MCF 10A (cell line): ENCODE results near the gene TFDP1. TPM values are rescaled to one million over a fixed set of nuclear protein-coding genes. Genes with fewer than 3 reads are reported as not detected.

Experiments used
- BruUV-seq: library from RNA; stranded (reverse); fragments of 400-500 nt; replicated peaks from 2 replicates; lab custom pipeline; 2021; lab: Mats Ljungman, UMichigan
- CTCF ChIA-PET: fragments of 300-600 bp; sonication (Branson Sonifier 250); formaldehyde crosslinking; extraction: SDS; loops from one replicate; lab custom pipeline; 2021; ENCODE audit warnings: antibody characterized with exemption, inconsistent platforms; lab: Yijun Ruan, JAX
- POLR2A ChIA-PET: fragments of 300-600, 350-650 bp; sonication (Branson Sonifier 250); formaldehyde crosslinking; extraction: SDS; loops from one replicate; lab custom pipeline; 2020; ENCODE audit warnings: antibody characterized with exemption, inconsistent platforms; lab: Yijun Ruan, JAX
- DNase-seq: peaks from one replicate; pipeline ENCODE4 v3.0.0-alpha.2; 2018; ENCODE audit not compliant: unreplicated experiment
- H3K27ac Mint-ChIP-seq: one replicate; pipeline ENCODE4 v1.8.0; 2022; ENCODE audit warnings: mild to moderate bottlenecking, low read depth, mixed read lengths; ENCODE audit not compliant: unreplicated experiment
- H3K27me3 Mint-ChIP-seq: one replicate; pipeline ENCODE4 v1.8.0; 2022; ENCODE audit warnings: mixed read lengths; ENCODE audit not compliant: insufficient read depth, unreplicated experiment
- H3K36me3 Mint-ChIP-seq: one replicate; pipeline ENCODE4 v1.8.0; 2022; ENCODE audit warnings: mild to moderate bottlenecking, moderate library complexity, mixed read lengths; ENCODE audit not compliant: insufficient read depth, unreplicated experiment
- H3K4me1 Mint-ChIP-seq: one replicate; pipeline ENCODE4 v1.8.0; 2022; ENCODE audit warnings: mixed read lengths; ENCODE audit not compliant: insufficient read depth, unreplicated experiment
- H3K4me3 Mint-ChIP-seq: one replicate; pipeline ENCODE4 v1.8.0; 2022; ENCODE audit warnings: mild to moderate bottlenecking, moderate library complexity, mixed read lengths; ENCODE audit not compliant: unreplicated experiment
- H3K9me3 Mint-ChIP-seq: one replicate; pipeline ENCODE4 v1.8.0; 2022; ENCODE audit warnings: mixed read lengths; ENCODE audit not compliant: unreplicated experiment
- CTCF ChIP-seq: fragments of 200-600 bp; IDR thresholded peaks from one replicate; pipeline ENCODE4 v1.8.0; 2022; ENCODE audit warnings: antibody characterized with exemption, mild to moderate bottlenecking; ENCODE audit not compliant: unreplicated experiment
- intact Hi-C: fragments of 100-400 bp; cut with micrococcal nuclease; formaldehyde crosslinking; loops from 2 replicates; pipeline ENCODE4 v1.14.1; 2022
- total RNA-seq: library from RNA; stranded (reverse); gene quantifications from 2 replicates; pipeline ENCODE4 v1.2.3, GENCODE V29; 2022

TFDP1 gene
- total RNA-seq, 1 experiment from 2014 or later: 100 TPM

- Mint-ChIP-seq H3K9me3 (no peaks in the 10 kb centered on the region), H3K27ac (no peak overlapping the region), H3K4me1 (peaks cover 8% of the 10 kb centered on the region), H3K4me3 (no peak overlapping the region), H3K36me3 (peaks cover 6% of the 10 kb centered on the region), H3K27me3 (no peaks in the 10 kb centered on the region)
- DNase-seq: no peak
- no TSS peak for BruUV-seq
- intact Hi-C loops: no loop called here
- no peak for TF ChIP-seq CTCF
- ChIA-PET POLR2A (no interaction called here), CTCF (no interaction called here)
These were observed 65.7 kb downstream of the TFDP1 start for GRCh38 chr13:113650275-113650674.

- no peak for TF ChIP-seq CTCF
- Mint-ChIP-seq H3K4me3 (no peak overlapping the region), H3K27me3 (no peaks in the 10 kb centered on the region), H3K9me3 (no peaks in the 10 kb centered on the region), H3K36me3 (peaks cover 6% of the 10 kb centered on the region), H3K4me1 (peaks cover 8% of the 10 kb centered on the region), H3K27ac (no peak overlapping the region)
- CTCF ChIA-PET: no interaction called here
- POLR2A ChIA-PET: no interaction called here
- intact Hi-C loops: no loop called here
- DNase-seq: no peak
- BruUV-seq: no TSS peak
These were observed 66.2 kb downstream of the TFDP1 start for GRCh38 chr13:113650731-113651148.

GRCh38 chr13:113651511-113652403 lies 67.2 kb downstream of the TFDP1 start:
- no peak for TF ChIP-seq CTCF
- intact Hi-C loops: no loop called here
- H3K36me3 Mint-ChIP-seq: peaks cover 6% of the 10 kb centered on the region
- ChIA-PET CTCF (no interaction called here), POLR2A (no interaction called here)
- BruUV-seq: no TSS peak
- no peak for DNase-seq
- no peak overlapping the region for H3K4me3 Mint-ChIP-seq
- no peaks in the 10 kb centered on the region for H3K9me3 Mint-ChIP-seq
- H3K27me3 Mint-ChIP-seq: no peaks in the 10 kb centered on the region
- peaks cover 8% of the 10 kb centered on the region for H3K4me1 Mint-ChIP-seq
- no peak overlapping the region for H3K27ac Mint-ChIP-seq

GRCh38 chr13:113652404-113653263 lies 68.1 kb downstream of the TFDP1 start:
- no peaks in the 10 kb centered on the region for H3K27me3 Mint-ChIP-seq
- POLR2A ChIA-PET: no interaction called here

More at GRCh38 chr13:113652404-113653263, 68.1 kb downstream of the TFDP1 start:
- intact Hi-C loops: no loop called here
- Mint-ChIP-seq H3K4me1 (peaks cover 5% of the 10 kb centered on the region), H3K4me3 (no peak overlapping the region), H3K36me3 (peaks cover 6% of the 10 kb centered on the region), H3K27ac (no peak overlapping the region), H3K9me3 (no peaks in the 10 kb centered on the region)
- DNase-seq: no peak
- CTCF ChIA-PET: no interaction called here
- TF ChIP-seq CTCF: no peak
- BruUV-seq: no TSS peak
